Measurements from ENCODE around the gene ZNF273. TPM values are rescaled to one million over a fixed set of nuclear protein-coding genes. Genes with fewer than 3 reads are reported as not detected.
"Not testable (repeated sequence)": the region's sequence is repeated elsewhere in the genome, so short reads cannot be mapped to it uniquely, and the experiment has no call there.

ZNF273 gene
- polyA plus RNA-seq, 1 donor from 2014 or later: 21.7 TPM

DNA sequence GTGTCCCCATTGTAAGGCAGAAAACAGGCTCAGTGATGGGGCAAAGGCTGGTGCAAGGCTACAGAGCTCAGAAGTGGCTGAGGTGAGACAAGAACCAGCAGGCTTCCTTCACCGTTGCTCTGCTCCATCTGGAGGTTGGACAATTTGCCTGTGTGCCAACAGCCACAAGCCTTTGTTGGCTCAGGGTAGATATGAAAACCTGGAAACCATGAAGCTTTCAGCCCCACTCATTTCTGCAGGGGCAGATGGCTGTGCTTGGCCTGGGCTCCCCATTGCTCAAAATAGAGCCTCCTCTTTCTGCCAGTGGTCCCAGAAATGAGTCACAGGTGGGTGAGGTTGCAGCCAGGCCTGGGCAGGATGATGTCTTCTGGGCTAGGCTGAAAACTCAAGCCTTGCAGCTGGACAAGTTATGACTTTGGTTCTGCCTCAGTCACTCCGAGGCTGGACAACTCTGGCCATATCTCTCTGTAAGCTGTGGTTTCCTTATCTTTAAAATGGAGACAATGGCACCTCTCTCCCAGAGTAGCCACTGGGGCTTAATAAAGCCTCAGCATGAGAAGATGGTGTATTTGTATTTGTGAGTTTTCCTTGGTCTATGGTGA, 12.2 kb upstream of the ZNF273 start:
- Histone ChIP-seq H3K36me3 (ENCODE audit: insufficient read depth, low read length) (no peaks in the 10 kb centered on the region), H2AFZ (ENCODE audit: low read depth, low read length) (no peak overlapping the region), H4K20me1 (ENCODE audit: insufficient read depth) (no peaks in the 10 kb centered on the region), H3K9me2 (ENCODE audit: insufficient read depth, low read length) (no peaks in the 10 kb centered on the region), H3K4me3 (ENCODE audit: low read length) (no peak overlapping the region), H3F3A (ENCODE audit: insufficient read depth, low read length, poor library complexity, severe bottlenecking) (no peaks in the 10 kb centered on the region), H3K79me2 (replicated peaks; ENCODE audit: insufficient read depth, low read length) (no peaks in the 10 kb centered on the region), H3K27ac (ENCODE audit: low read length) (no peak overlapping the region), H3K9ac (ENCODE audit: low read length) (no peak overlapping the region), H3K27me3 (ENCODE audit: insufficient read depth, low read depth, low read length) (peaks cover 33% of the 10 kb centered on the region), H3K9me3 (ENCODE audit: low read length) (no peaks in the 10 kb centered on the region), H3K4me2 (ENCODE audit: low read length) (no peak overlapping the region)
- no peak for TF ChIP-seq TAF1 (IDR thresholded peaks at IDR 0.05; ENCODE audit: low read depth)
- TF ChIP-seq, protein P1, sequence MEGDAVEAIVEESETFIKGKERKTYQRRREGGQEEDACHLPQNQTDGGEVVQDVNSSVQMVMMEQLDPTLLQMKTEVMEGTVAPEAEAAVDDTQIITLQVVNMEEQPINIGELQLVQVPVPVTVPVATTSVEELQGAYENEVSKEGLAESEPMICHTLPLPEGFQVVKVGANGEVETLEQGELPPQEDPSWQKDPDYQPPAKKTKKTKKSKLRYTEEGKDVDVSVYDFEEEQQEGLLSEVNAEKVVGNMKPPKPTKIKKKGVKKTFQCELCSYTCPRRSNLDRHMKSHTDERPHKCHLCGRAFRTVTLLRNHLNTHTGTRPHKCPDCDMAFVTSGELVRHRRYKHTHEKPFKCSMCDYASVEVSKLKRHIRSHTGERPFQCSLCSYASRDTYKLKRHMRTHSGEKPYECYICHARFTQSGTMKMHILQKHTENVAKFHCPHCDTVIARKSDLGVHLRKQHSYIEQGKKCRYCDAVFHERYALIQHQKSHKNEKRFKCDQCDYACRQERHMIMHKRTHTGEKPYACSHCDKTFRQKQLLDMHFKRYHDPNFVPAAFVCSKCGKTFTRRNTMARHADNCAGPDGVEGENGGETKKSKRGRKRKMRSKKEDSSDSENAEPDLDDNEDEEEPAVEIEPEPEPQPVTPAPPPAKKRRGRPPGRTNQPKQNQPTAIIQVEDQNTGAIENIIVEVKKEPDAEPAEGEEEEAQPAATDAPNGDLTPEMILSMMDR (IDR thresholded peaks at IDR 0.05; ENCODE audit: poor library complexity, severe bottlenecking): no peak
- no peak for TF ChIP-seq EZH2 (IDR thresholded peaks at IDR 0.05; ENCODE audit: borderline replicate concordance, insufficient read depth, low read length, poor library complexity, severe bottlenecking)
- TF ChIP-seq EP300 (conservative IDR thresholded peaks at IDR 0.05; ENCODE audit: poor library complexity, severe bottlenecking): no peak
- no peak for TF ChIP-seq MXI1 (conservative IDR thresholded peaks at IDR 0.05; ENCODE audit: poor library complexity, severe bottlenecking)
- TF ChIP-seq SMC3 (conservative IDR thresholded peaks at IDR 0.05; ENCODE audit: poor library complexity): no peak
- TF ChIP-seq POLR2AphosphoS5 (IDR thresholded peaks at IDR 0.05): no peak

DNA sequence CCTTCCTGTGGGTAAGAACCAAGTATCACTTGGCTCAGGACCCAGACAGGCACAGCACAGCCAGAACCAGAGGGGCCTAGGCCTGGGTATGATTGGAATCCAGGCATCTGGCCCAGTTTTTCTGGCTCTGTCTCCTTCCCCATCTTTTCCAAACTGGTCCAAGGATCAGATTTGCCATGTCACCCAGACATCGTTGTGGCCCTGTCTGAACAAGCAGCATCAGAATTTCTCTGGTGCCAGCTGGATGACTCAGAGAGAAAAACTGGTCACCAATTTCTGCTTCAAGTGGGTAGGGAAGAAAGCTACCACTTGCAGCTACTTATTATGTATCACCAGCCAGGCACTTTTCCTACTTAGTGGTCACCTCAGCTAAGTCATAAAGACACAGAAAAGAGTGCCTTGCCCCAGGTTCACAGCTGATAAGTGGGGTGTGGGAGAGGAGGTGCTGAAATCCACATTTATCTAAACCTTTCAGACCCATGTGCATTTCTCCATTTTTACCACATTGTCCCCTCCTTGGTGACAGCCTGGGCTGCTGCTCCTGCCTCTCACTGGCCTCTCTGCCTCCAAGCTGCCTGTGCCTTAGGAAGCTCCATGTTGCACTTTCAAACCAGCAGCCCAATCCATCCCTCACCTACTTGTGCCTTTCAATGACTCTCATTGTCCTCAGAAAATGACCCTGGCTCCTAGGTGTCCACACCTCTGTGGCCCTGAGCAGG, 11.6 kb upstream of the ZNF273 start:
- H3K4me2 ChIP-seq (ENCODE audit: low read length); H3K79me2 ChIP-seq (replicated peaks; ENCODE audit: insufficient read depth, low read length); H2AFZ ChIP-seq (ENCODE audit: low read depth, low read length); H4K20me1 ChIP-seq (ENCODE audit: insufficient read depth); H3K9ac ChIP-seq (ENCODE audit: low read length); H3K9me3 ChIP-seq (ENCODE audit: low read length); H3K36me3 ChIP-seq (ENCODE audit: insufficient read depth, low read length); H3K27ac ChIP-seq (ENCODE audit: low read length); H3K9me2 ChIP-seq (ENCODE audit: insufficient read depth, low read length); H3K4me3 ChIP-seq (ENCODE audit: low read length); H3F3A ChIP-seq (ENCODE audit: insufficient read depth, low read length, poor library complexity, severe bottlenecking): not testable (repeated sequence)
- H3K27me3 ChIP-seq (ENCODE audit: insufficient read depth, low read depth, low read length): peaks cover 33% of the 10 kb centered on the region

DNA sequence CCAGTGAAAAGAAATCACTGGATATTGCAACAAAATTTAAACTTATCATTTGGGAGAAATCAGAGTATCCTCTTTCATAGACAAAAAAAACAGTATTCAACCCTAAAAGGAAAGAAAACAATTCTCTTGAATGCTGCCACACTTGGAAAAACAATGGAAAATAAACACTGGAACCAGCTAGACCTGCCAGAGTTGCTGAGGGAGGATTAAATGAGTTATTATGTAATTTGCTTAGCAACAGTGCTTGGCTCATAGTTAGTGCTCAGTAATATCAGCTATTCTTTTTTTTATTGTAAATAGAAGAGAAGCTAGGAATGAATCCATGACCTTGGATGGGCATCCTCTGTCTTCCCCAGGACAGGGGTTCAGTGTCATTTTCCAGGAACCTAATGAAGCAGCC, 11.0 kb upstream of the ZNF273 start:
- no peaks in the 10 kb centered on the region for H3K9me2 ChIP-seq (ENCODE audit: insufficient read depth, low read length)
- no peaks in the 10 kb centered on the region for H3K9me3 ChIP-seq (ENCODE audit: low read length)
- H3K9ac ChIP-seq (ENCODE audit: low read length): no peak overlapping the region
- TF ChIP-seq, protein P1 (IDR thresholded peaks at IDR 0.05; ENCODE audit: poor library complexity, severe bottlenecking): no peak
- TF ChIP-seq EZH2 (IDR thresholded peaks at IDR 0.05; ENCODE audit: borderline replicate concordance, insufficient read depth, low read length, poor library complexity, severe bottlenecking) (no peak), EP300 (conservative IDR thresholded peaks at IDR 0.05; ENCODE audit: poor library complexity, severe bottlenecking) (no peak), POLR2AphosphoS5 (IDR thresholded peaks at IDR 0.05) (no peak), RAD21 (conservative IDR thresholded peaks at IDR 0.05) (no peak), MXI1 (conservative IDR thresholded peaks at IDR 0.05; ENCODE audit: poor library complexity, severe bottlenecking) (no peak), SMC3 (conservative IDR thresholded peaks at IDR 0.05; ENCODE audit: poor library complexity) (no peak), TAF1 (IDR thresholded peaks at IDR 0.05; ENCODE audit: low read depth) (no peak)
- TF ChIP-seq, protein P2, sequence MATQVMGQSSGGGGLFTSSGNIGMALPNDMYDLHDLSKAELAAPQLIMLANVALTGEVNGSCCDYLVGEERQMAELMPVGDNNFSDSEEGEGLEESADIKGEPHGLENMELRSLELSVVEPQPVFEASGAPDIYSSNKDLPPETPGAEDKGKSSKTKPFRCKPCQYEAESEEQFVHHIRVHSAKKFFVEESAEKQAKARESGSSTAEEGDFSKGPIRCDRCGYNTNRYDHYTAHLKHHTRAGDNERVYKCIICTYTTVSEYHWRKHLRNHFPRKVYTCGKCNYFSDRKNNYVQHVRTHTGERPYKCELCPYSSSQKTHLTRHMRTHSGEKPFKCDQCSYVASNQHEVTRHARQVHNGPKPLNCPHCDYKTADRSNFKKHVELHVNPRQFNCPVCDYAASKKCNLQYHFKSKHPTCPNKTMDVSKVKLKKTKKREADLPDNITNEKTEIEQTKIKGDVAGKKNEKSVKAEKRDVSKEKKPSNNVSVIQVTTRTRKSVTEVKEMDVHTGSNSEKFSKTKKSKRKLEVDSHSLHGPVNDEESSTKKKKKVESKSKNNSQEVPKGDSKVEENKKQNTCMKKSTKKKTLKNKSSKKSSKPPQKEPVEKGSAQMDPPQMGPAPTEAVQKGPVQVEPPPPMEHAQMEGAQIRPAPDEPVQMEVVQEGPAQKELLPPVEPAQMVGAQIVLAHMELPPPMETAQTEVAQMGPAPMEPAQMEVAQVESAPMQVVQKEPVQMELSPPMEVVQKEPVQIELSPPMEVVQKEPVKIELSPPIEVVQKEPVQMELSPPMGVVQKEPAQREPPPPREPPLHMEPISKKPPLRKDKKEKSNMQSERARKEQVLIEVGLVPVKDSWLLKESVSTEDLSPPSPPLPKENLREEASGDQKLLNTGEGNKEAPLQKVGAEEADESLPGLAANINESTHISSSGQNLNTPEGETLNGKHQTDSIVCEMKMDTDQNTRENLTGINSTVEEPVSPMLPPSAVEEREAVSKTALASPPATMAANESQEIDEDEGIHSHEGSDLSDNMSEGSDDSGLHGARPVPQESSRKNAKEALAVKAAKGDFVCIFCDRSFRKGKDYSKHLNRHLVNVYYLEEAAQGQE (IDR thresholded peaks at IDR 0.05; ENCODE audit: borderline replicate concordance): no peak
- H3K27me3 ChIP-seq (ENCODE audit: insufficient read depth, low read depth, low read length): peaks cover 33% of the 10 kb centered on the region
- H2AFZ ChIP-seq (ENCODE audit: low read depth, low read length): no peak overlapping the region
- no peaks in the 10 kb centered on the region for H3K79me2 ChIP-seq (replicated peaks; ENCODE audit: insufficient read depth, low read length)
- no peak overlapping the region for H3K27ac ChIP-seq (ENCODE audit: low read length)
- H3K36me3 ChIP-seq (ENCODE audit: insufficient read depth, low read length): no peaks in the 10 kb centered on the region
- H3K4me2 ChIP-seq (ENCODE audit: low read length): no peak overlapping the region
- H3F3A ChIP-seq (ENCODE audit: insufficient read depth, low read length, poor library complexity, severe bottlenecking): no peaks in the 10 kb centered on the region
- H4K20me1 ChIP-seq (ENCODE audit: insufficient read depth): no peaks in the 10 kb centered on the region
- H3K4me3 ChIP-seq (ENCODE audit: low read length): no peak overlapping the region
